GM19438 (cell line): Measurements from ENCODE around the gene FKBP6.
"Not testable (repeated sequence)": the region's sequence is repeated elsewhere in the genome, so short reads cannot be mapped to it uniquely, and the experiment has no call there.

Experiments
- ATAC-seq: cut with Tn5 transposase; IDR thresholded peaks from one replicate; pipeline ENCODE4 v1.9.1; 2021; ENCODE audit warnings: low read depth; ENCODE audit not compliant: unreplicated experiment

The FKBP6 gene

DNA sequence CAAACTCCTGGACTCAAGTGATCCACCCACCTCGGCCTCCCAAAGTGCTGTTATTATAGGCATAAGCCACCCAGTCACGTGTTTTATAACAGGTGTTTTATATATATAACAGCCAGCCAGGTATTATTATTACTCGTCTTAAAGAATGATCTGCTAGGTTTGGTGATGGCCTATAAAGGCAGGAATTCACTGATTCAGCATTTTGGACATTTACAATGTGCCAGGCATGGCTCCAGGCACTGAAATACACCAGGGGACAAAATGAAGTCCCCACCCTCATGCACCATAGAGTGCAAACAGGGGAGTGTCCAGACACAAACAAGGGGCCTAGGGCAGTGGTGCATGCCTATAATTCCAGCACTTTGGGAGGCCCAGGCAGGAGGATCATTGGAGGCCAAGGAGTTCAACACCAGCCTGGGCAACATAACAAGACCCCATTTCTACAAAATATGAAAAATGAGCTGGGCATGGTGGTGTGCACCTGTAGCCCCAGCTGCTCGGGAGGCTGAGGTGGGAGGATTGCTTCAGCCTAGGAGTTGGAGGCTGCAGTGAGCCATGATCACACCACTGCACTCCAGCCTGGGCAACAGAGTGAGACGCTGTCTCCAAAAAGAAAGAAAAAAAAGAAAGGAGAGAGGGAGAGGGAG, 4.4 kb upstream of the FKBP6 start:
- ATAC-seq, result not testable (repeated sequence)

DNA sequence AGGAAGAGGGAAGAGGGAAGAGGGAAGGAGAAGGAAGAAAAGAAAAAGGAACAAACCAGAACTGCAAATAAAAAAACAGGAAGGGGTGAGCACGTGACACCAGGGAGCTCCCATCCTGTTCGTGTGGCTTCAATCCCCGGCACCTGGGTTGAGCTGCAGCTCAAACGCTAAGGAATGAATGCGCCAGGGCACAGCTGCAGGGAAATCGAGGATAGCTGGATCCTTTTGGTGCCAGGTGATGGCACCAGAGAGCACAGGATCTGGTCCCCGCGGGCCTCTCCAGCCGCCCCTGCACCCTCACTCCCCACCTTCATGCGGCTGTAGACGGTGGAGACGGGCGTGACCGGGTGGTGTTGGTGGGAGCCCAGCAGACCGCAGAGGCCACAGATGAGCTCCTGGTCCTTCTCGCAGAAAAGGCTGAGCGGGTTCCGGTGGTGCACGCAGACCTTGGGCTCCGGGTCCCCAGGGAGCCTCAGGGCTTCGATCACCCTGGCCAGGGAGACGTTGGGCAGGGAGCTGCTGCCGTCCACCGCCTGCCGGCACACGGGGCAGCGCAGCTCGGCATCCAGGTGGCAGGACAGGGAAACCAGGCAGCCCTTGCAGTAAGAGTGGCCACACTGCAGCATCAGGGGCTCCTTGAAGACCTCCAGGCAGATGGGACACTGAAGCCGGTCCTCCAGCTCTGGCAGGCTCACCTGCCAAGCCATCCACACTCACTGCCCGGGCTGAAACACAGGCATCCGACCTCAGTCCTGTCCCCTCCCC, 3.7 kb upstream of the FKBP6 start:
- ATAC-seq, result not testable (repeated sequence)

DNA sequence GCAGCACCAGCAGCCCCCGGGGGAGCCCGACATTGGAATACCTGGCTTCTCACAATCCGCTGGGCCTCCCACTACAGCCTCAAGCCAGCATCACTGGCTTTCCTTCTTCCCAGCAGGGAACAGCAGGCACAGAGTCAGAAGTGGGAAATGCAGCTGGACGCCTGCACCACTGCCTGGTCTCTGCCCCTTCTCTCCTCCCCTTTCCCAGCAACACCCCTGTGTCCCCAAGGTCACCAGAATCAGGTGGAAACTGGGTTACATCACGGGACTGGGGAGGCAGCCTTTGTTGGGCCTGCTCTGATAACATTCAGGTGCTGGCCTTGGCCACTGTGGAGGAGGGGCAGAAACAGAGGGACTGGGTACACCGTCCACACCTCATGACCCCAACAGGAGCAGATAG, 2.5 kb upstream of the FKBP6 start:
- not testable (repeated sequence) for ATAC-seq

DNA sequence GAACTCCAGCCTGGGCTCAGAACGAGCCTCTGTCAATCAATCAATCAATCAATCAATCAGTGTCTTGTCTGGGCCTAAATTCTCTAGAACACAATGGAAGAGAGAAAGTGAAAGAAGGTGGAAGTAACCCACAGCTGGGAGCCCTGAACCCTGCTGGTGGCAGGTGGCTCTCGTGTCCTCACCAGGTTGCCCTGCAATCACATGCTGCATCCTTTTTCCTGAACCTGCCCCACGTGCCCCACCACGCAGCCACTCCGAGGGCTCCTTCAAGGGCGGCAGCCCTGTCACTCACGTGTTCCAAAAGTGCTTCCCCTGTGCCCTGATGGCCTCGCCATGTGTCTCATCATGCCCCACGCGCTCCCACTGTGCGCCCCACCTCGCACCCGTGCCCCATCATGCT, 512 bp upstream of the FKBP6 start:
- ATAC-seq, result not testable (repeated sequence)

DNA sequence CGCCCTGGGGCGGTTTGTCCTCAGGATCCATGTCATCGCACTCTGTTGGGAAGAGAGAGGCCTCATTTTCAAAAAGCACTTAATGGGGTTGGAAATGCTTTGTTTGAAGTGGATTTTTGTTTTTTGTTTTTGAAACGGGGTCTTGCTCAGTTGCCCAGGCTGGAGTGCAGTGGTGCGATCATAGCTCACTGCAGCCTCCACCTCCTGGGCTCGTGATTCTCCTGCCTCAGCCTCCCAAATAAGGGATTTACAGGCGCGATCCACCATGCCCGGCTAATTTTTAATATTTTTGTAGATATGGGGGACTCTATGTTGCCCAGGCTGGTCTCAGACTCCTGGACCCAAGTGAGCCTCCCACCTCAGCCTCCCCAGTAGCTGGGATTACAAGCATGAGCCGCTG, 735 bp downstream of the FKBP6 start:
- ATAC-seq, result no peak

DNA sequence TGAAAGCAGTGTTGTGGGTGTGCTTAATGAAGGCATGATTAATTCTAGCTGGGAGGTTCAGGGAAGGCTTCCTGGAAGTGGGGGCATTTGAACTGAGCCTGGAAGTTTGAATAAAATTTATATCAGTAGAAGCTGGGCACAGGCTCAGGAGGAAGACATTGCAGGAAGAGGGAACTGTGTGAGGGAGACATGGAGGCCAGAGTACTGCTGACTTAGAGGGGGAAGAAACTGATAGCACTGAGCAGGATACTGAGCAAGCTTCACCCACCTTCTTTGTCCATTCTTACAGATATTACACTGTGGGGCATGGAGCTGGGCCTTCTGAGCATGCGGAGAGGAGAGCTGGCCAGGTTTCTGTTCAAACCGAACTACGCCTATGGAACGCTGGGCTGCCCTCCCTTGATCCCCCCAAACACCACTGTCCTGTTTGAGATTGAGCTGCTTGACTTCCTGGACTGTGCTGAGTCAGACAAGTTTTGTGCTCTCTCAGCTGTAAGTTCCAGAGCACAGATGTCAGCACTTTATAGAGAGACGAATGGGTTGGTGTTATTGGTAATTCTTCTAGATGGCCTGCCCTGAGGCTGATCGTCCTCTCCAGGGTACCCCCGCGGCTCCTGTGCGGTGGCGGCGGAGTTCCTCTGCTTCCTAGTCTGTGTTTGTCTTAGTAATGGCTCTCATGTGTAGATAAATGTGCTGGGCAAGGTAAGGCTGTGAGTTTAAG, 2.1 kb downstream of the FKBP6 start:
- no peak for ATAC-seq

DNA sequence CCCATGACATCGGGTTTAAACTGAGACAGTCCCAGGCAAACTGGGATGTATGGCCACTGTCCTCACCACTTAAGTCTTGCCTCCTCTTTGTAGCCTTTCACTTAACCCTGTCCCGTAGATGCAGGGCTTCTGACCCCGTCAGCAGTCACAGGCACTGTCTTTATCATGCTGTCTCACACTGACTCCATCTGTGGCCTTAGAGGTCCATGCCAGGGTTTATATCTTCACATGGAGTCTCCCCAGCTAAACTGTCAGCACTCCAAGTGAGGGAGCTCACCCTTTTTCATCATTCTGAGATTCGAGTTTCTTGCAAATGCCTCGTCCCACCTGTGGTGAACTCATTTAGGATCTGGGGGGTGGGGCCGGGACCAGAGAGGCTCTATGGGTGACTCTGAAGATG, 2.8 kb downstream of the FKBP6 start:
- ATAC-seq, result no peak

DNA sequence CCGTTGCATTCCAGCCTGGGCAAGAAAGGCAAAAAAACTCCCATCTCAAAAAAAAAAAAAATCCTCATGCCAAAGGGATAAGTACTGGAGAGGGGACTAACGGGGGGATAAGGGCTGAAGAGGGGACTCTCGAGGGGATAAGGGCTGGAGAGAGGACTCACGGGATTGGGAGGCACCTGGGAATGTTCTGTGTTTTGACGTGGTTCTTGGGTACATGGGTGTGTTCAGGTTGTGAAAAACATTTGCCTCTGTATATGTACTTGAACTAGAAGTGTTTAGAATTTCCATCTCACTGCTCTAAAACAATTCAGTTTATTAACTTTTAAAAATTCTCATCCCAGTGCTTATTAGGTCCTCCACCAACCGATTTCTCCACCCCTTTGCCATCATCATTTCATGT, 4.5 kb downstream of the FKBP6 start:
- no peak for ATAC-seq

DNA sequence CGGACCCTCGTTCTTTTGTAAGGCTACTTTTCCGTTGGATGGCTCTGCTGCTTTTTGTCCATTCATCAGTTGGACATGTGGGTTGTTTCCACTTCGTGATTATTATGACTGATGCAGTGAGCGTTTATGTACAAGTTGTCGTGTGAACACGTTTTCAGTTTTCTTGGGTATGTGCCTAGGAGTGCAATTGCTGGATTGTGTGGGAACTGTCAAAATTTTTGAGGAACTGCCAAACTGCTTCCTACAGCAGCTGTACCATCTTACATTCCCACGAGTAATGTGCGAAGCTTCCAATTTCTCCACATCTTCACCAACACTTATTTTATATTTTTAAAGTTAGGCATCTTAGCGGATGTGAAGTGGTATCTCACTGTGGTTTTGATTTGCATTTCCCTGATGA, 10.4 kb downstream of the FKBP6 start:
- no peak for ATAC-seq

DNA sequence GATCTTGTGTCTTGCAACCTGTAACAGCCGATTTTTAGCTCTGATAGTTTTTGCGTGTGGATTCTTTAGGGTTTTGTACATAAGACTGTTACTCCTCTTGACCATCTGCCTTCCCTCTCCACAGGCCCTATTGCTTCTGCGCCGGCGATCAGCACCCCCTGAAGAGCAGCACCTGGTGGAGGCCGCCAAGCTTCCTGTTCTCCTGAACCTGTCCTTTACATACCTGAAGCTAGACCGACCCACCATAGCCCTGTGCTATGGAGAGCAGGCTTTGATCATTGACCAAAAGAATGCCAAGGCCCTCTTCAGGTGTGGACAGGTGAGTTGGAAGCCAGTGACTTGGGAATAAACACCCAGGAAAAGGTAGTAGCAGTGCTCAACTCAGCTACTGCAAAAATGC, 12.6 kb downstream of the FKBP6 start:
- no peak for ATAC-seq

DNA sequence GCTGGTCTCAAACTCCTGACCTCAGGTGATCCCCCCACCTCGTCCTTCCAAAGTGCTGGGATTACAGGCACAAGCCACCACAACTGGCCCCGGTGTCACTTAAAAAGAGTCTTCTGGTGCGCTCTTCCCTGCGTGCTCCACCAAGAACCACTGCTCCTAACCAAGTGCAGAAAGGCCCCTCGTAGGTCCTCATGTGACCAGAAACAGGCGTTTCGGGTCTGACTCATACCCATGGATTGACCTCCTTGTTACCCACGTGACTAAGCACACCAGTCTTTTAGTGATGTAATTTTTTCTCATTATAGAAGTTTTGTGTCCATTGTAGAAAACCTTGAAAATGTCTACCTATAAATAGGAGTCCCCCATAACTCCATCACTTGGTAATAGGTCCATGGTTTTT, 13.9 kb downstream of the FKBP6 start:
- ATAC-seq, result no peak

DNA sequence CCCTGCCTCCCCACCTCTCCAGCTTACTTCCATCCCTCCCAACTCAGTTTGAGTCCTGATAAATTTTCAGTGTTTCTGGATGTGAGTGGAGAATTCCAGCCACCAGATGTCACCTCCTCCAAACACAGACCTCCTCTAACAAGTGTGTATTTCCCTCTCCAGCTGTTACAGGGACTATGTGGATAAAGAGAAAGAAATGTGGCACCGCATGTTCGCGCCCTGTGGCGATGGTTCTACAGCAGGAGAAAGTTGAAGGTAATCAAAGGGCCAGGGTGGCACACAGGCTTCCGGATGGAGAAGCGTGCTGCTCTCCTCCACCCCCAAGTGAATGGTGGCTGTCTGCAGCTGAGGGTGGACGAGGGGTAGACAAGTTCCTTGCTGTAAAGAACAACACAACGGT, 14.7 kb downstream of the FKBP6 start:
- ATAC-seq, result no peak

DNA sequence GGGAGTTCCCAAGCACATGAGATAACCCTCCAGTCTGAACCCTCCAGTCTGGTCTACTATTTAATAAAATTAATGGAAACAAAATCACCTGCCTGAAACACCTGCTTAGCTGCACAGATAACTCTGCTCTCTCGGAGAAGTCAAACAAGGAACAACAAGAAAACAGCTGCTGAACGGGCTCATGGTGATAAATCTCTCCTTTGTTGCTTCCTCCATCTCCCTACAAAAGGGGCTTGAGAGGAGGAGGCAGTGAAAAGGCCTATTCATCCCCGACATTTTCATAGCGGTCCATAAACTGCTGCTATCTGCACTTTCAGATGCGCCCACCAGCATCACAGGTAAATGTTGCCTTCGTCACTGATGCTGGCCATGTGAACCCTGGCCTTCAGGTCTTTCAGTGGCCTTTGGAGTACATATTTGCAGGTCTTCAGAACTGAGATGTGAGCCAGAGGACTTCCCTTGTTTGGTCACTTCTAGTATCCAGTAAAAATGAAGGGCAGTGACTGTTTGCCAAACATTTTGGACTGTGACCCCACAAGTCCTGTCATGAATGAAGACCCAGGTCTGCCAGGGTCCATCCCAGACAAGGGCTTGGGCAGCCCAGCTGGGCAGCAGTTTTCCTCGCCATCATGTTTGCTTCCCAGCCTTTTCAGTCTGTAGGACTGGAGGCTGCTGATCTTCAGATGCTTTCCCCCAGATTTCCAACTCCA, 15.9 kb downstream of the FKBP6 start:
- ATAC-seq, result no peak

DNA sequence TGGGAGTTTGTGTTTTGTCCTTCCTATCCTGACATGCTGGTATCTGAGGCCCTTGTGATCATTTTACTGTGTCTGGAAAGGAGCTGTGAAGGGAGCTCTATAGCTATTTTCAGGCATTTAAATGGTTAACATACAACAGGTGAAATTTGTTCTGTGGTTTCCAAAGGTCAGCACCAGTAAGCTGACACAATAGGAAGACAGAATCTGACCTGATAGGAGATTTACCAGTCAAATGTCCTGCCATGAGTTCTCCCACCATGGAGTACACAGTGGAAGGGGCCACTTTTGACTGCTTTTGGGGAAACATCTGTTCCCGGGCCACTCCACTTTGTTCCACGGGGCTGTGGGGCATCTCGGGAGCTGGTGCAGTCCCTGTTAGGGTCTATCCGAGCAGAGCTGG, 17.6 kb downstream of the FKBP6 start:
- no peak for ATAC-seq

DNA sequence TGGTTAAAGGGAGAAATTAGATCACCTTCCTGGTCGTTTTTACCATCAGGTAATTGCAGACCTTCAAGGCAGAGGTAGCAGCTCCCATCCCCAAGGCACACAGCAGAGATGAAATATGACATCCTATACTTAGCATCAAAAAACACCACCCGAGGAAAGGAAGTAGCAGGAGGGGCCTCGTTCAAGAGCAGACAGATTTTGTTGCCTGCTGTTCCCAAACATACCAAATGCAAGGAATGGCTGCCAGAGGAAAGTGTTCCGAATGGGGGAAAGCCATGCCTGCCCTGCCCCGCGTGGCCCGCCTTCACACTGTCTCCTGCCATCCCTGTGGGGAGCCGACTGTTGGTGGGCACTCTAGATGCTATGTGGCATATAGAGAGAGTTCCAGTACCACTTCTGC, 18.0 kb downstream of the FKBP6 start:
- ATAC-seq, result no peak

DNA sequence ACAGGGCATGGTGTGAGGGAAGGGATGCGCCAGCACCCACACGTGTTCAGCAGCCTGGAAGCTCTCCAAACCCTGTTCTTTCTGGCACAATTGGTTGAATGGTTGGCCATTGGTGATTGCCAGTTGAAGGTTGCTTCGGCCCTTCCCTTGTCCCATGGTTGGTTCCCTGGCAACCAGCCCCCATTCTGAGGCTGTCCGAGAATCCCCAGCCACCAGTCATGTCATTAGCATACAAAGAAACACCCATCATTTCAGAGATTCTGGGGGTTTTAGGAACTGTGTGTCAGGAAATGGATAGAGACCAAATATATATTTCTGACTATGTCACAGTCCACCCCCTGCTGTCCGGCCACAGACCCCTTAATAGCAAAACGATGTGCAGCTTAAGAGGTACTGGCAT, 21.8 kb downstream of the FKBP6 start:
- ATAC-seq, result no peak

DNA sequence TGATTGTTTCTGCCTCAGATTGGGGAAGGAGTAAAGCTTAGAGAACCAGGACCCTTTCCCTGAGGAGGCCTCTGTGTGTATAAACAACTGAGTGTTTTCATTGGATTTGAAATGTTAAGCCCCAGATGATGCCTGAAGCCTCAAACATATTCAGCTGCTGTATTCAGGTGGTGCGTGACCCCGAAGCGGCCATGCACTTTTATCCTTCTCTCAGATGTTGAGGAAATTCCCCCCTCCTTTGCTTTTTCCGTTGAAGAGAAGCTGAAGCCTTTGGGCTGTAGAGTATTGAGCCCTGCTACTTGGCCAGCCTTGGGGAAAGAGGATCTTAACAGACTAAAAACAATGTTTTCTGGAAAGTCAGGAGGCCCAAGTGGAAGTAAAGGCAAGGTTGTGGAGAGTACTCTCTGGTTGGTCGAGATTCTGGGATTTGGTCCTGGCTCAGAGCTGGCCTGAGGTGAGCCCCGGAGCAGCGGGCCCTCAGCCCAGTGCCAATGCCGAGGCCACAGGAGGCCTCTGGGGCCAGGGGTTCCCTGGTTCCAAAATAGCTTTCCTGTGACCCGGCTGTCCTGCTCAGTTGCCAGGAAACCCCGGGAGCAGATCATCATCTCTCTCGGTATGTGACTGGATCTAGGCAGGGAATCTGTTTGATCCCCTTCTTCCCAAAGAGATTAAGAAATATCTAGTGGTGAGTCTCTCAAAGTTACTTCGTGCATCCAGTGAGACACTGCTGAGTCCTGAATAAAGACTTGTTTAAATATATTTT, 22.5 kb downstream of the FKBP6 start:
- no peak for ATAC-seq

DNA sequence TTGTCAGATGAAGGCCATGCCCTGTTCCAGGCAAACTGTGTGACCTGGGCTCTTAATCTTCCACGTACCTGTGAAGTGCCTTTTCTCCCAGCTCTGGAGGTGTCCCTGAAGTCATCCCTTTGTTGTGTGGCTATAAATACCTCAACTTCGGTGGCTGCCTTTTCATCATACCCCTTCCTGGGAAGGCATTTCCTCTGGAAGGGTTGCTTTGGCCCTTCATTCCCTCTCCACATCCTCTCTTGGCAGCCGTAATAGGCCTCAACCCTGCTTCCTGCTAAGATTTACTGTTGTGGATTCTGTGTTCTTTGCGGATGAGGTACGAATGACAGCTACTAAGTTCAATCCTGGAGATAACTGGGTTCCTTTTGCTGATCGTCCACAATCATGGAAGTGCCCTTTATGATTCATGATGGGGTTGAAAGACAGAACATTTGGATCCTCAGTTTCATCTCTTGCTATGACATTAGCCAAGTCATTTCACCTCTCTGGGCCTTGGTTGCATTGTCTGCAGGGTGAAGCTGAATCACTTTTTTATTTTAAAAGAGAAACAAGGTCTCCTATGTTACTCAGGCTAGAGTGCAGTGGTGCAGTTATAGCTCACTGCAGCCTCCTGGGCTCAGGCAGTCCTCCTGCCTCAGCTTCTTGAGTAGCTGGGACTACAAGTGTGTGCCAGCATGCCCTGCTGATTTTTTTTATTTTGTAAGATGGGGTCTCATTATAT, 23.6 kb downstream of the FKBP6 start:
- no peak for ATAC-seq

DNA sequence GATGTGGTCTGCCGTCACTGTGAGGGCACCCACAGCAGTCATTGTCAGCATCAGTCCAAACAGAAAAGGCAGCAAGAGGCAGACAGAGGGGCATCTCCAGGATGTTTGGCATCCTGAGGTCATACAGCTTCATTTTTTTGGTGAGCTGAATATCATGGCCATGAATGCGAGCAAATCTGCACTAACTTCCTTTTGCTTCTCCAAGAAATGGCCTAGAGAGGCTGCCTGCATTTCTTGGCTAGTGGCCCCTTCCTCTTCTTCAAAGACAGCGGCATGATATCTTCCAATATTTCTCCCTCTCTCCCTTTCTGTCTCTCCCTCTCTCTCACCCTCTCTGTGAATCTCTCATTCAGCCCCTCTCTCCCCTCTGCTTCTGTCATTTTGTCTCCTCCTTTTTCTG, 24.8 kb downstream of the FKBP6 start:
- ATAC-seq, result no peak

DNA sequence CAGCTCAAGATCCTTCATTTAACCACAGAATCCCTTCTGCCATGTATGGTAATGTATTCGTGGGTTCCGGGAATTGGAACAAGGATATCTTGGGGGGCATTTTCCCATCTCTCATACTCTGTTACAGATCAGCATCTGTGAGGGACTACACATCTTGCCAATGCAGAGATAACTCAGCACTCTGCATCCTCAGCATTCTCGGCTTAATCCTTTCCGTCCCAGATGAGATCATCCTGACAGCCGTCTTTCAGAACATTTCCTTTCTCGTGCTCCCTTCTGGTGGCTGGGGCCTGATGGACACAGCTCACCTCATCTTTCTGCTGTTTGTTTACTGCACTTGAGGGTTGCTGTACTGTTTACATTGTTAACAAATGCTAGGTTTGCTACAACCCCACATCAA, 25.3 kb downstream of the FKBP6 start:
- no peak for ATAC-seq
